ENCODE data around the gene COL11A2. TPM values are rescaled to one million over a fixed set of nuclear protein-coding genes. Genes with fewer than 3 reads are reported as not detected.

The COL11A2 gene
- polyA plus RNA-seq, 1 donor from 2014 or later = 9.8 TPM

GRCh38 chr6:33178755-33179475 is 13.4 kb downstream of the COL11A2 start:
- Histone ChIP-seq H3K4me2 (ENCODE audit: low read length) (no peak overlapping the region), H3F3A (ENCODE audit: insufficient read depth, low read length, poor library complexity, severe bottlenecking) (no peaks in the 10 kb centered on the region), H3K9ac (ENCODE audit: low read length) (no peak overlapping the region), H3K79me2 (replicated peaks; ENCODE audit: insufficient read depth, low read length) (no peaks in the 10 kb centered on the region), H3K4me3 (ENCODE audit: low read length) (no peak overlapping the region), H3K9me2 (ENCODE audit: insufficient read depth, low read length) (no peaks in the 10 kb centered on the region), H3K9me3 (ENCODE audit: low read length) (no peaks in the 10 kb centered on the region), H3K27ac (ENCODE audit: low read length) (no peak overlapping the region), H3K27me3 (ENCODE audit: insufficient read depth, low read depth, low read length) (no peaks in the 10 kb centered on the region), H4K20me1 (ENCODE audit: insufficient read depth) (no peaks in the 10 kb centered on the region), H2AFZ (ENCODE audit: low read depth, low read length) (no peak overlapping the region), H3K36me3 (ENCODE audit: insufficient read depth, low read length) (no peaks in the 10 kb centered on the region)
- TF ChIP-seq TAF1 (IDR thresholded peaks at IDR 0.05; ENCODE audit: low read depth) (no peak), EP300 (conservative IDR thresholded peaks at IDR 0.05; ENCODE audit: poor library complexity, severe bottlenecking) (no peak), POLR2AphosphoS5 (IDR thresholded peaks at IDR 0.05) (no peak), EZH2 (IDR thresholded peaks at IDR 0.05; ENCODE audit: borderline replicate concordance, insufficient read depth, low read length, poor library complexity, severe bottlenecking) (no peak)

- H3K9me3 ChIP-seq (ENCODE audit: low read length) = no peaks in the 10 kb centered on the region
- no peak overlapping the region for H3K4me2 ChIP-seq (ENCODE audit: low read length)
- H3K36me3 ChIP-seq (ENCODE audit: insufficient read depth, low read length) = no peaks in the 10 kb centered on the region
- H3F3A ChIP-seq (ENCODE audit: insufficient read depth, low read length, poor library complexity, severe bottlenecking) = no peaks in the 10 kb centered on the region
- no peaks in the 10 kb centered on the region for H3K79me2 ChIP-seq (replicated peaks; ENCODE audit: insufficient read depth, low read length)
- H3K4me3 ChIP-seq (ENCODE audit: low read length) = no peak overlapping the region
- no peaks in the 10 kb centered on the region for H3K9me2 ChIP-seq (ENCODE audit: insufficient read depth, low read length)
- no peaks in the 10 kb centered on the region for H4K20me1 ChIP-seq (ENCODE audit: insufficient read depth)
- H3K9ac ChIP-seq (ENCODE audit: low read length) = no peak overlapping the region
- no peak for TF ChIP-seq POLR2AphosphoS5 (IDR thresholded peaks at IDR 0.05)
- no peak for TF ChIP-seq TAF1 (IDR thresholded peaks at IDR 0.05; ENCODE audit: low read depth)
- TF ChIP-seq RAD21 (conservative IDR thresholded peaks at IDR 0.05) = no peak
- TF ChIP-seq REST (IDR thresholded peaks at IDR 0.05; ENCODE audit: borderline replicate concordance) = no peak
- no peak for TF ChIP-seq SMC3 (conservative IDR thresholded peaks at IDR 0.05; ENCODE audit: poor library complexity)
- TF ChIP-seq EP300 (conservative IDR thresholded peaks at IDR 0.05; ENCODE audit: poor library complexity, severe bottlenecking) = no peak
- TF ChIP-seq CTCF (IDR thresholded peaks at IDR 0.05; ENCODE audit: poor library complexity, severe bottlenecking) = no peak
- TF ChIP-seq MXI1 (conservative IDR thresholded peaks at IDR 0.05; ENCODE audit: poor library complexity, severe bottlenecking) = no peak
- no peak for TF ChIP-seq EZH2 (IDR thresholded peaks at IDR 0.05; ENCODE audit: borderline replicate concordance, insufficient read depth, low read length, poor library complexity, severe bottlenecking)
- H2AFZ ChIP-seq (ENCODE audit: low read depth, low read length) = no peak overlapping the region
- no peaks in the 10 kb centered on the region for H3K27me3 ChIP-seq (ENCODE audit: insufficient read depth, low read depth, low read length)
- H3K27ac ChIP-seq (ENCODE audit: low read length) = no peak overlapping the region
These were observed 14.5 kb downstream of the COL11A2 start for GRCh38 chr6:33177552-33178446.
